Dendritic cell treated with granulocyte-macrophage colony-stimulating factor and Interleukin-4, amounts not matched to agents 40 ng/mL and 50 ng/mL, for 4 days (primary cell): ENCODE data around the gene TCF12.

ENCODE experiments used
- H3K27ac Mint-ChIP-seq: one replicate; pipeline ENCODE4 v1.8.0; 2022; ENCODE audit warnings: mild to moderate bottlenecking, mixed read lengths
- H3K27me3 Mint-ChIP-seq: one replicate; pipeline ENCODE4 v1.8.0; 2022; ENCODE audit warnings: mild to moderate bottlenecking, mixed read lengths
- H3K36me3 Mint-ChIP-seq: one replicate; pipeline ENCODE4 v1.8.0; 2022; ENCODE audit warnings: low read depth, mixed read lengths
- H3K4me1 Mint-ChIP-seq: one replicate; pipeline ENCODE4 v1.8.0; 2022; ENCODE audit warnings: low read depth, mixed read lengths
- H3K4me3 Mint-ChIP-seq: one replicate; pipeline ENCODE4 v1.8.0; 2022; ENCODE audit warnings: mild to moderate bottlenecking, moderate library complexity, mixed read lengths
- H3K9me3 Mint-ChIP-seq: one replicate; pipeline ENCODE4 v1.8.0; 2022; ENCODE audit warnings: mixed read lengths
- intact Hi-C: fragments of 100-400 bp; cut with micrococcal nuclease; formaldehyde crosslinking; loops from one replicate; pipeline ENCODE4 v1.15.0; 2022

The TCF12 gene

GRCh38 chr15:57322602-57323250 lies 404.3 kb downstream of the TCF12 start:
- Mint-ChIP-seq H3K4me3 (no peak overlapping the region), H3K27ac (peak overlapping the region; percentile 96), H3K4me1 (peaks cover 28% of the 10 kb centered on the region), H3K27me3 (peaks cover 12% of the 10 kb centered on the region), H3K9me3 (peaks cover 8% of the 10 kb centered on the region), H3K36me3 (no peaks in the 10 kb centered on the region)
- intact Hi-C loops = no loop called here

- no peaks in the 10 kb centered on the region for H3K36me3 Mint-ChIP-seq
- peaks cover 28% of the 10 kb centered on the region for H3K4me1 Mint-ChIP-seq
- intact Hi-C loops = no loop called here
- no peak overlapping the region for H3K4me3 Mint-ChIP-seq
- peaks cover 13% of the 10 kb centered on the region for H3K27me3 Mint-ChIP-seq
- H3K27ac Mint-ChIP-seq = peak overlapping the region; percentile 96
- H3K9me3 Mint-ChIP-seq = peaks cover 8% of the 10 kb centered on the region
Observed at GRCh38 chr15:57323299-57323805, 404.9 kb downstream of the TCF12 start.

- H3K4me3 Mint-ChIP-seq = no peak overlapping the region
- H3K27ac Mint-ChIP-seq = peak overlapping the region; percentile 96
- intact Hi-C loops = no loop called here
- H3K36me3 Mint-ChIP-seq = no peaks in the 10 kb centered on the region
- H3K4me1 Mint-ChIP-seq = peaks cover 22% of the 10 kb centered on the region
- H3K27me3 Mint-ChIP-seq = peaks cover 18% of the 10 kb centered on the region
- H3K9me3 Mint-ChIP-seq = peaks cover 3% of the 10 kb centered on the region
Observed at GRCh38 chr15:57323806-57324589, 405.6 kb downstream of the TCF12 start.

GRCh38 chr15:57324590-57324890 lies 406.1 kb downstream of the TCF12 start:
- intact Hi-C loops = no loop called here
- Mint-ChIP-seq H3K27ac (no peak overlapping the region), H3K36me3 (no peaks in the 10 kb centered on the region), H3K9me3 (no peaks in the 10 kb centered on the region), H3K4me3 (no peak overlapping the region), H3K4me1 (peaks cover 17% of the 10 kb centered on the region), H3K27me3 (peaks cover 18% of the 10 kb centered on the region)

DNA sequence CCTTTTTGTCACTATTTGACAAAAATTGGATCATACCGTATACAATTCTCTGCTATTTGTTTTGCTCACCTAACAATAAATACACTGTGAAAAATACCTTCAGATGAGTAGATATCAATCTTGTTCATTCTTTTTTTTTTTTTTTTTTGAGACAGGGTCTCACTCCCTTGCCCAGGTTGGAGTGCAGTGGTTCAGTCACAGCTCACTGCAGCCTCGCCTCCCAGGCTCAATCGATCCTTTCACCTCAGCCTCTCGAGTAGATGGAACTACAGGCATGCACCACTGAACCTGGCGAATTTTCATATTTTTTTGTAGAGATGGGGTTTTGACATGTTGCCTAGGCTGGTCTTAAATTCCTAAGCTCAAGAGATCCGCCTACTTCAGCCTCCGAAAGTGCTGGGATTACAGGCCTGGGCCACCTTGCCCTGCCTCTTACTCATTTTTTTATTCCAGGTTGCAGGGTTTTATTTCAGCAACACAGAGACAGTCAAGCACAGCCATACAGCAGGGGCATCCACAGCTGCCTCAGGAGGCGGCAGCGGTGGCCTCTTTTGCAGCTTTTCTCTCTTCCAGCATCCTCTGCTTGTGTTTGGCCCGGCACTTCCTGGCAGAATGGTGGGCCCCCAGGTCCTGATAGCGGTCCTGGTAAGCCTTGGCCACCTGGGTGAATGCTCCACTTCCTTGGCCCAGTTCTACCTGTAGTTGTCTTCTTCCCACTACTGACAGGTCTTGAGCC lies 406.7 kb downstream of the TCF12 start:
- H3K4me3 Mint-ChIP-seq = no peak overlapping the region
- H3K36me3 Mint-ChIP-seq = no peaks in the 10 kb centered on the region
- no peak overlapping the region for H3K27ac Mint-ChIP-seq
- H3K9me3 Mint-ChIP-seq = no peaks in the 10 kb centered on the region
- intact Hi-C loops = no loop called here
- H3K4me1 Mint-ChIP-seq = peaks cover 14% of the 10 kb centered on the region
- peaks cover 18% of the 10 kb centered on the region for H3K27me3 Mint-ChIP-seq

DNA sequence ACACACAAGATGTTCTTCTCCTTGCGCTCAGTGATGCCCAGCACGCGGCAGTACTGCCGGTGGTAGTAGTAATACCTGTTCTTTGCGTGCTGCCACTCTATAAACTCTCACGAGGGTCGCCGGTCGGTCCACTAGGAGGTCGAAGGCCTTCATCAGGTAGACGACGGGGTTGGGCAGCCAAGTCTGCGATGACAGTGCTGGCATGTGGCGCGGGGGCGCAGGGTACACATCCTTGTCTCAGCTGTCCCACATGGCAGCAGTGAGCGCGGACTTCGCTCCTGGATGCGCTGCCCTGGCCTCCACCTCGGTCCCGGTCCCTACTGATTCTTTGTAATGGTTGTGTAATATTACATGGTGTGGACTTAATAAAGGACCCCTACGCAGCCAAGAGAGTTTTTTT lies 407.8 kb downstream of the TCF12 start:
- Mint-ChIP-seq H3K9me3 (no peaks in the 10 kb centered on the region), H3K4me1 (peaks cover 3% of the 10 kb centered on the region), H3K4me3 (no peak overlapping the region), H3K36me3 (no peaks in the 10 kb centered on the region), H3K27ac (no peak overlapping the region), H3K27me3 (peaks cover 18% of the 10 kb centered on the region)
- intact Hi-C loops = no loop called here

- H3K4me3 Mint-ChIP-seq = no peak overlapping the region
- H3K27ac Mint-ChIP-seq = no peak overlapping the region
- no peaks in the 10 kb centered on the region for H3K4me1 Mint-ChIP-seq
- H3K36me3 Mint-ChIP-seq = no peaks in the 10 kb centered on the region
- H3K27me3 Mint-ChIP-seq = peaks cover 6% of the 10 kb centered on the region
- intact Hi-C loops = no loop called here
- no peaks in the 10 kb centered on the region for H3K9me3 Mint-ChIP-seq
Observed at GRCh38 chr15:57327985-57328471, 409.6 kb downstream of the TCF12 start.

DNA sequence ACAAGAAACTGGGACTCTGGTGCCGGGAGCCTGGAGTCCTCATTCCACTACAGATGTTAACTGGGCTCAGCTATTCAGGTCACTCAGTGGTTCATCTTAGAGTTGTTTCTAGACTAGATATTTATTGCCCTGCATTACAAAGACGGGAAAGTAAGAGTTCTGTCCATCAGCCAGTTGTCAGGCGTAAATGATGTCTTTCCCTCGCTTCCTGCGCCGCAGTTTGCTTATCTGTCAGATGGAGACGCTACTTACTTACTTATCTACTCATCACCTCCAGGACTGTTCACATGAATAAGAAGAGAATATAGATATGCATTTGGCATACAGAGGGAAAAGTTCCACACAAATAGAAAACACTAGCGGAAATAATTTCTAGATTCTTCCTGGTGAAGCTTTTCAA lies 410.0 kb downstream of the TCF12 start:
- no peak overlapping the region for H3K4me3 Mint-ChIP-seq
- H3K9me3 Mint-ChIP-seq = no peaks in the 10 kb centered on the region
- intact Hi-C loops = no loop called here
- peaks cover 5% of the 10 kb centered on the region for H3K27me3 Mint-ChIP-seq
- no peaks in the 10 kb centered on the region for H3K36me3 Mint-ChIP-seq
- no peak overlapping the region for H3K27ac Mint-ChIP-seq
- no peaks in the 10 kb centered on the region for H3K4me1 Mint-ChIP-seq

GRCh38 chr15:57328897-57329296 lies 410.5 kb downstream of the TCF12 start:
- H3K4me3 Mint-ChIP-seq = no peak overlapping the region
- no peaks in the 10 kb centered on the region for H3K36me3 Mint-ChIP-seq
- no peaks in the 10 kb centered on the region for H3K4me1 Mint-ChIP-seq
- peaks cover 5% of the 10 kb centered on the region for H3K27me3 Mint-ChIP-seq
- intact Hi-C loops = no loop called here
- H3K27ac Mint-ChIP-seq = no peak overlapping the region
- no peaks in the 10 kb centered on the region for H3K9me3 Mint-ChIP-seq

GRCh38 chr15:57329582-57330367 lies 411.3 kb downstream of the TCF12 start:
- H3K27ac Mint-ChIP-seq = no peak overlapping the region
- no peak overlapping the region for H3K4me3 Mint-ChIP-seq
- H3K27me3 Mint-ChIP-seq = peaks cover 5% of the 10 kb centered on the region
- no peaks in the 10 kb centered on the region for H3K36me3 Mint-ChIP-seq
- no peaks in the 10 kb centered on the region for H3K9me3 Mint-ChIP-seq
- no peaks in the 10 kb centered on the region for H3K4me1 Mint-ChIP-seq
- intact Hi-C loops = no loop called here

DNA sequence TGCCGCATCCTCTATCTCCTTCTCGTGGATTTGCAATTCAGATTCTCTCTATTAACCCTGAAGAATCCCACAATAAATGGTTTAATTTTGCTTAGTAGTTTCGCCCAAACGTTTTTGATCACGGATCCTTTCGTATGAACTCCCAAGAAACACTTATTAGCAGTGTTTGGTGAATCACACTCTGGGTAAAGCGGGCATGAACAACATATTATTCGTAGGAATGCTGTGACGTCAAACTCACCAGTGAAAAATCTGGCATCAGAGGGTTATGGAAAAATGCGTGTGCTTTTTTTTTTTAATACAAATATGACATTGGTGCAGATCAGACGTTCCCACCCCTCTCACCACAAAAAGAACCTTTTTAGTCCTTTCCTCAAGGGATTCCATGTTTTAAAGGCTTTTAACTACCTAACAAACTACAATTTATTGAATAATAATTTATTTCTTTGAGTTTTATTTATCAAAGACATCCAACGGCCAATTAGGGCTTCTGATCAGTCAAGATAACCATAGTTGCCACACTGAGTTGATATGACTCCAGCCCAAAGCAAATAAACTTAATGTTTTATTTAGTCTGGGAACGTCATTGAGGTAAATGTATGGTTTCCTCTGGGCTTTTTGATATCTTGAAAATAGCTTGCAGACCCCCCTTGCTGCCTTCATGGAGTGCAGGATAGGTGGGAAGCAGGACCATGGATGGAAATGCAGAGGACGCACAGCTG lies 412.3 kb downstream of the TCF12 start:
- Mint-ChIP-seq H3K36me3 (no peaks in the 10 kb centered on the region), H3K9me3 (no peaks in the 10 kb centered on the region), H3K27me3 (peaks cover 5% of the 10 kb centered on the region)

GRCh38 chr15:57332326-57332725 lies 413.9 kb downstream of the TCF12 start:
- no peaks in the 10 kb centered on the region for H3K9me3 Mint-ChIP-seq
- peaks cover 5% of the 10 kb centered on the region for H3K27me3 Mint-ChIP-seq
- H3K27ac Mint-ChIP-seq = no peak overlapping the region
- H3K36me3 Mint-ChIP-seq = no peaks in the 10 kb centered on the region
- H3K4me1 Mint-ChIP-seq = peaks cover under 1% of the 10 kb centered on the region
- intact Hi-C loops = no loop called here
- no peak overlapping the region for H3K4me3 Mint-ChIP-seq

More for the DNA sequence above, 412.3 kb downstream of the TCF12 start:
- intact Hi-C loops = no loop called here
- no peak overlapping the region for H3K27ac Mint-ChIP-seq
- H3K4me1 Mint-ChIP-seq = no peaks in the 10 kb centered on the region
- no peak overlapping the region for H3K4me3 Mint-ChIP-seq

DNA sequence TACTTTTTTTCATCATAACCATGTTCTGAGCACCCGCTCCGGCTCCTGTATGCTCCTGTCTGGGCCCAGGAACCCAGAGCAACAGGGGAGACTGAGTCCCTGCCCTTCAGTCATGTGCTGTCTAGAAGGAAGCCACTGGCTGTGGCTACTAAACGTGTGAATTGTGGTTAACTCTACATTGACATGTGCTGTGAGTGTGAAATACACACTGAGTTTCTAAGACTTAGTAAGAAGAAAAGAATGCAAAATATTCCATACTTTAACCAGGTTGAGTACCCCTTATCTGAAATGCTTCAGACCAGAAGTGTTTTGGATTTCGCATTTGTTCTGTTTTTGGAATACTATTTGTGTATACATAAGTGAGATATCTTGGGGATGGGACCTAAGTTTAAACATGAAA lies 415.0 kb downstream of the TCF12 start:
- intact Hi-C loops = no loop called here
- Mint-ChIP-seq H3K36me3 (no peaks in the 10 kb centered on the region), H3K4me1 (peaks cover 9% of the 10 kb centered on the region), H3K27ac (no peak overlapping the region), H3K4me3 (no peak overlapping the region), H3K27me3 (peaks cover 9% of the 10 kb centered on the region), H3K9me3 (no peaks in the 10 kb centered on the region)
